HCT116 (cell line): ENCODE data around the gene LLCFC1. TPM values are rescaled to one million over a fixed set of nuclear protein-coding genes. Genes with fewer than 3 reads are reported as not detected.

Source experiments
- ATAC-seq: fragments of 200-7000 bp; cut with Tn5 transposase; 2 replicates; pipeline ENCODE4 v1.9.1; 2020; ENCODE audit warnings: mild to moderate bottlenecking, moderate library complexity
- BruUV-seq: library from RNA; stranded (reverse); fragments of 400-500 nt; replicated peaks from 2 replicates; lab custom pipeline; 2021; lab: Mats Ljungman, UMichigan
- CTCF ChIA-PET: fragments of 300-600 bp; sonication (Branson Sonifier 250); formaldehyde crosslinking; loops from one replicate; lab custom pipeline; 2021; ENCODE audit warnings: antibody characterized with exemption; lab: Charles Lee
- POLR2A ChIA-PET: fragments of 300-600, 350-600 bp; sonication (Branson Sonifier 250); formaldehyde crosslinking; loops from one replicate; lab custom pipeline; 2021; ENCODE audit warnings: antibody characterized with exemption; lab: Charles Lee
- RAD21 ChIA-PET, 2 experiments: fragments of 300-600 bp; sonication (Branson Sonifier 250); formaldehyde crosslinking; loops; one replicate each; lab custom pipeline; 2023; ENCODE audit warnings: low total read pairs in 2 of 2; ENCODE audit not compliant: uncharacterized antibody in 2 of 2, unreplicated experiment in 2 of 2, low non-redundant PET in 1 of 2; lab: Charles Lee
- DNase-seq: peaks from one replicate; pipeline ENCODE4 v3.0.0-alpha.2; 2010; ENCODE audit warnings: low read depth, low spot score
- H2AFZ ChIP-seq: fragments of 200-600 bp; shearing (Covaris generic), sonication (generic); 2 replicates; pipeline ENCODE4 v1.6.1; 2017; ENCODE audit warnings: low read depth, mixed run types, mixed read lengths, antibody characterized with exemption, low read length; ENCODE audit not compliant: poor library complexity, severe bottlenecking
- H3K27ac ChIP-seq: 2 replicates; pipeline ENCODE4 v1.5.1; 2012; ENCODE audit warnings: low read depth, low read length
- H3K27me3 ChIP-seq: fragments of 200-600 bp; sonication (generic); 2 replicates; pipeline ENCODE4 v1.6.1; 2016; ENCODE audit warnings: mixed run types, low read length, mixed read lengths; ENCODE audit not compliant: insufficient read depth
- H3K36me3 ChIP-seq, 2 experiments: fragments of 200-500 bp in 1 of 2; fragments of 200-600 bp in 1 of 2; sonication (Bioruptor generic) in 1 of 2; sonication (generic) in 1 of 2; 2 replicates each; pipeline versions ENCODE4 v1.5.1 to v1.6.1; 2014 to 2016; ENCODE audit warnings: low read length in 2 of 2, inconsistent platforms in 1 of 2, mixed read lengths in 1 of 2, mixed run types in 1 of 2; ENCODE audit not compliant: insufficient read depth in 2 of 2, control insufficient read depth in 1 of 2
- H3K4me1 ChIP-seq, 2 experiments: fragments of 200-600 bp in 1 of 2; sonication (generic) in 1 of 2; 2 replicates each; pipeline versions ENCODE4 v1.5.1 to v1.6.1; 2012 to 2017; ENCODE audit warnings: low read length in 2 of 2, inconsistent platforms in 1 of 2, mild to moderate bottlenecking in 1 of 2, mixed read lengths in 1 of 2, mixed run types in 1 of 2, moderate library complexity in 1 of 2; ENCODE audit not compliant: insufficient read depth in 2 of 2, control insufficient read depth in 1 of 2
- H3K4me2 ChIP-seq: fragments of 200-600 bp; sonication (generic); 2 replicates; pipeline ENCODE4 v1.6.1; 2017; ENCODE audit warnings: mixed run types, low read length, mixed read lengths
- H3K4me3 ChIP-seq, 2 experiments: fragments of 200-600 bp in 1 of 2; sonication (generic) in 1 of 2; replicated peaks in 1 of 2; 2 replicates each; pipeline ENCODE4 v1.5.1; 2011 to 2016; ENCODE audit warnings: low read length in 2 of 2, control low read depth in 1 of 2, low read depth in 1 of 2, mild to moderate bottlenecking in 1 of 2, mixed read lengths in 1 of 2, mixed run types in 1 of 2
- H3K79me2 ChIP-seq: fragments of 200-600 bp; sonication (generic); 2 replicates; pipeline ENCODE4 v1.6.1; 2017; ENCODE audit warnings: mild to moderate bottlenecking, mixed run types, low read length, moderate library complexity, mixed read lengths; ENCODE audit not compliant: insufficient read depth
- H3K9ac ChIP-seq: fragments of 200-600 bp; sonication (generic); 2 replicates; pipeline ENCODE4 v1.6.1; 2016; ENCODE audit warnings: low read length, mixed read lengths
- H3K9me2 ChIP-seq: fragments of 200-600 bp; sonication (generic), shearing (Covaris generic); 2 replicates; pipeline ENCODE4 v1.6.1; 2017; ENCODE audit warnings: mixed run types, mild to moderate bottlenecking, moderate library complexity; ENCODE audit not compliant: insufficient read depth
- H3K9me3 ChIP-seq, 2 experiments: fragments of 200-500 bp in 1 of 2; fragments of 200-600 bp in 1 of 2; sonication (Bioruptor generic) in 1 of 2; sonication (generic) in 1 of 2; 2 replicates each; pipeline ENCODE4 v1.6.1; 2014 to 2017; ENCODE audit warnings: low read length in 2 of 2, mixed read lengths in 2 of 2, inconsistent platforms in 1 of 2, low read depth in 1 of 2, mild to moderate bottlenecking in 1 of 2, mixed run types in 1 of 2, moderate library complexity in 1 of 2; ENCODE audit not compliant: control insufficient read depth in 1 of 2, insufficient read depth in 1 of 2
- H4K20me1 ChIP-seq: fragments of 200-600 bp; sonication (generic), shearing (Covaris generic); 2 replicates; pipeline ENCODE4 v1.6.1; 2017; ENCODE audit warnings: mixed run types, mild to moderate bottlenecking, moderate library complexity; ENCODE audit not compliant: insufficient read depth
- CBX3 ChIP-seq: IDR thresholded peaks from 2 replicates; pipeline ENCODE4 v1.6.1; 2012; ENCODE audit warnings: low read depth
- CEBPB ChIP-seq: IDR thresholded peaks from 2 replicates; pipeline ENCODE4 v1.6.1; 2012; ENCODE audit warnings: low read depth
- ELF1 ChIP-seq: IDR thresholded peaks from 2 replicates; pipeline ENCODE4 v1.6.1; 2012; ENCODE audit warnings: low read depth, borderline replicate concordance
- FOSL1 ChIP-seq: IDR thresholded peaks from 2 replicates; pipeline ENCODE4 v1.6.1; 2012; ENCODE audit warnings: low read depth
- POLR2A ChIP-seq: IDR thresholded peaks from 2 replicates; pipeline ENCODE4 v1.7.0; 2011; ENCODE audit warnings: borderline replicate concordance; ENCODE audit not compliant: insufficient read depth, insufficient read length; ENCODE audit errors: extremely low read depth
- POLR2AphosphoS5 ChIP-seq: IDR thresholded peaks from 2 replicates; pipeline ENCODE4 v1.6.1; 2011; ENCODE audit warnings: mild to moderate bottlenecking, low read depth, low read length, moderate library complexity
- TCF7L2 ChIP-seq: IDR thresholded peaks from 2 replicates; pipeline ENCODE4 v1.7.0; 2011; ENCODE audit warnings: borderline replicate concordance, inconsistent platforms; ENCODE audit not compliant: insufficient read depth, insufficient read length; ENCODE audit errors: extremely low read depth
- ZFX ChIP-seq: fragments of 450-650 bp; IDR thresholded peaks from 2 replicates; pipeline ENCODE4 v1.6.1; 2017
- ZNF274 ChIP-seq: fragments of 200-500 bp; sonication (Bioruptor generic); IDR thresholded peaks from 2 replicates; pipeline ENCODE4 v1.6.1; 2014; ENCODE audit warnings: mild to moderate bottlenecking, low read depth, low read length, inconsistent platforms
- intact Hi-C: fragments of 100-400 bp; cut with micrococcal nuclease; formaldehyde crosslinking; loops from 2 replicates; pipeline ENCODE4 v1.10.0; 2022
- total RNA-seq: library from RNA; stranded (reverse); gene quantifications from one replicate; pipeline ENCODE4 v1.2.1, GENCODE V29; 2021; ENCODE audit not compliant: unreplicated experiment
- TF ChIP-seq, protein P1 (sequence below): IDR thresholded peaks from 2 replicates; pipeline ENCODE4 v1.6.1; 2012; ENCODE audit warnings: low read depth

LLCFC1 gene
- total RNA-seq, 1 experiment from 2014 or later, result not detected

DNA sequence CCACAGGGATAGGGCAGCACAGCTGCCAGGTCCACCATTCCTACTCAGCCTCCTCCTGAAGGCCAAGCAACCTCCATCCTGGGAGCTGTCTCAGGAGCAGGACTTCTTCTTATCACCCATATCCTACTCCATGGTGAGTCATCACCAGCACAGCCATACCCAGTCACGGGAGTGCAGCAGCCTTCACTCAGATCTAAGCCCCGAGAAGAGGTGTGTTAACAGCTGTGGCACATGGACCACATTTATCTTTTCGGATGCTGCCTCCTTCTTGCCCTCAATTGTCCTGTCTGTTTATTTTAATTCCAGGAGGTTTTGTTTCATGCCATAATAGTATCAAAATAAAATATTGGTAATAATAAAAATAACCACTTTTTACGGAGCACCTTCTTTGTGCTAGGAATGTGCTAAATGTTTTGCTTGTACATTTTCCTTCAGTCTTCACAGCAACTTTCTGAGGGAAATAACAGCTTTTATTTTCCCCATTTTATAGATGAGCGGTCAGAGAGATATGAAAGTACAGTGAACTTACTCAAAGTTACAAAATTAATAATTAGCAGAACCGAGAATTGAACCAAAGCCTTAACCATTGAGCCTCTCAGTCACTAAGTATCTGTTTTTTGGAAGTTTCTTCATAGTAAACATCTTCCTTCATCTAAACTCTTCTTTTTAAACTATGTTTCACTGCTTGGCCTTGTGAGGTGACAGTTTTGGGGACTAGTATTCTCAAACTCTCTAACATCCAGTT, 25.4 kb downstream of the LLCFC1 start:
- H3K9me3 ChIP-seq, result no peaks in the 10 kb centered on the region
- TF ChIP-seq CEBPB (no peak), POLR2AphosphoS5 (no peak), FOSL1 (0 out of 2 replicates have a peak, but pooled peaks have one; percentile 5)
- H3K79me2 ChIP-seq, result no peaks in the 10 kb centered on the region
- H3K27ac ChIP-seq, result no peak overlapping the region
- ChIA-PET RAD21 (no interaction called here), POLR2A (no interaction called here), CTCF (interaction anchor here (2.1 kb wide), 1 partner anchor 55 kb away, joined by 6 read pairs; no protein-coding TSS in a partner anchor)
- H2AFZ ChIP-seq, result no peak overlapping the region
- ATAC-seq (peak; percentile 67), DNase-seq (no peak)
- no peaks in the 10 kb centered on the region for H3K4me1 ChIP-seq
- intact Hi-C loops, result no loop called here
- H3K9me2 ChIP-seq, result no peaks in the 10 kb centered on the region
- H3K4me3 ChIP-seq, result no peak overlapping the region
- no peaks in the 10 kb centered on the region for H3K36me3 ChIP-seq
- no peak overlapping the region for H3K9ac ChIP-seq
- no peak overlapping the region for H3K4me2 ChIP-seq
- no TSS peak for BruUV-seq
- no peaks in the 10 kb centered on the region for H4K20me1 ChIP-seq
- H3K27me3 ChIP-seq, result 0 out of 2 replicates have a peak, but pooled peaks cover 4% of the 10 kb centered on the region

DNA sequence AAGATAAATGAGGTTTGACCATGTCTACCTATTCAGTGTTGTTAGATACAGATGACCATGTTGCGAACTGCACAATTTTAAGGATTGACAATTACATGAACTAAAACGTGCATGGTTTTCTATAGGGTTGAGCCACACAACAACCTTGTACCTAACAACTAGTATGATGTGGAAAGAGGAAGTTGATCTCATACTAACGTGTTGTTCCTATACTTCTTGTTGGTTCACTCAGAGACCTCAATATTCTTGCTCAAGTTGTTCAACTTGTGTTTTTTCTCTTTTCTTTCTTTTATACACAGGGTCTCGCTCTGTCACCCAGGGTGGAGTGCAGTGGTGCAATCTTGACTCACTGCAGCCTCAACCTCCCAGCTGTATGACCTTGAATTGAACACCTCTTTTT, 28.9 kb downstream of the LLCFC1 start:
- DNase-seq (no peak), ATAC-seq (no peak)
- RAD21 ChIA-PET, result no interaction called here
- H3K4me1 ChIP-seq, result no peaks in the 10 kb centered on the region
- no peak overlapping the region for H2AFZ ChIP-seq
- no peaks in the 10 kb centered on the region for H3K79me2 ChIP-seq
- no TSS peak for BruUV-seq
- no peak overlapping the region for H3K27ac ChIP-seq
- no peaks in the 10 kb centered on the region for H4K20me1 ChIP-seq
- no peak overlapping the region for H3K9ac ChIP-seq
- H3K4me2 ChIP-seq, result no peak overlapping the region
- no peaks in the 10 kb centered on the region for H3K36me3 ChIP-seq
- H3K4me3 ChIP-seq, result no peak overlapping the region
- intact Hi-C loops, result no loop called here
- TF ChIP-seq ZNF274, result no peak
- TF ChIP-seq CBX3, result no peak
- no peak for TF ChIP-seq ELF1
- no peak for TF ChIP-seq POLR2A
- TF ChIP-seq, protein P1, sequence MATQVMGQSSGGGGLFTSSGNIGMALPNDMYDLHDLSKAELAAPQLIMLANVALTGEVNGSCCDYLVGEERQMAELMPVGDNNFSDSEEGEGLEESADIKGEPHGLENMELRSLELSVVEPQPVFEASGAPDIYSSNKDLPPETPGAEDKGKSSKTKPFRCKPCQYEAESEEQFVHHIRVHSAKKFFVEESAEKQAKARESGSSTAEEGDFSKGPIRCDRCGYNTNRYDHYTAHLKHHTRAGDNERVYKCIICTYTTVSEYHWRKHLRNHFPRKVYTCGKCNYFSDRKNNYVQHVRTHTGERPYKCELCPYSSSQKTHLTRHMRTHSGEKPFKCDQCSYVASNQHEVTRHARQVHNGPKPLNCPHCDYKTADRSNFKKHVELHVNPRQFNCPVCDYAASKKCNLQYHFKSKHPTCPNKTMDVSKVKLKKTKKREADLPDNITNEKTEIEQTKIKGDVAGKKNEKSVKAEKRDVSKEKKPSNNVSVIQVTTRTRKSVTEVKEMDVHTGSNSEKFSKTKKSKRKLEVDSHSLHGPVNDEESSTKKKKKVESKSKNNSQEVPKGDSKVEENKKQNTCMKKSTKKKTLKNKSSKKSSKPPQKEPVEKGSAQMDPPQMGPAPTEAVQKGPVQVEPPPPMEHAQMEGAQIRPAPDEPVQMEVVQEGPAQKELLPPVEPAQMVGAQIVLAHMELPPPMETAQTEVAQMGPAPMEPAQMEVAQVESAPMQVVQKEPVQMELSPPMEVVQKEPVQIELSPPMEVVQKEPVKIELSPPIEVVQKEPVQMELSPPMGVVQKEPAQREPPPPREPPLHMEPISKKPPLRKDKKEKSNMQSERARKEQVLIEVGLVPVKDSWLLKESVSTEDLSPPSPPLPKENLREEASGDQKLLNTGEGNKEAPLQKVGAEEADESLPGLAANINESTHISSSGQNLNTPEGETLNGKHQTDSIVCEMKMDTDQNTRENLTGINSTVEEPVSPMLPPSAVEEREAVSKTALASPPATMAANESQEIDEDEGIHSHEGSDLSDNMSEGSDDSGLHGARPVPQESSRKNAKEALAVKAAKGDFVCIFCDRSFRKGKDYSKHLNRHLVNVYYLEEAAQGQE, result no peak
- TF ChIP-seq TCF7L2, result no peak
- TF ChIP-seq ZFX, result no peak
- no peaks in the 10 kb centered on the region for H3K9me3 ChIP-seq
- POLR2A ChIA-PET, result no interaction called here
- H3K9me2 ChIP-seq, result no peaks in the 10 kb centered on the region
- 0 out of 2 replicates have a peak, but pooled peaks cover under 1% of the 10 kb centered on the region for H3K27me3 ChIP-seq
- CTCF ChIA-PET, result no interaction called here
